Smooth muscle cell (in vitro differentiated cells): ENCODE measurements around the gene LPXN. TPM values are rescaled to one million over a fixed set of nuclear protein-coding genes. Genes with fewer than 3 reads are reported as not detected.

ENCODE experiments used
- DNase-seq: peaks from one replicate; lab custom pipeline; 2025; ENCODE audit not compliant: unreplicated experiment; lab: John Stamatoyannopoulos, UW
- H2AFZ ChIP-seq: fragments of 200-600 bp; sonication (generic); 2 replicates; pipeline ENCODE4 v1.6.0; 2016; ENCODE audit warnings: antibody characterized with exemption, low read depth, mild to moderate bottlenecking
- H3F3A ChIP-seq: fragments of 200-600 bp; sonication (generic); 2 replicates; pipeline ENCODE4 v1.6.0; 2017; ENCODE audit warnings: antibody characterized with exemption, low read depth
- H3K27ac ChIP-seq: fragments of 200-600 bp; sonication (generic); 2 replicates; pipeline ENCODE4 v1.5.1; 2016; ENCODE audit warnings: low read depth, mild to moderate bottlenecking
- H3K27me3 ChIP-seq: fragments of 200-600 bp; sonication (generic); 2 replicates; pipeline ENCODE4 v1.6.1; 2016; ENCODE audit warnings: low read depth, mild to moderate bottlenecking
- H3K36me3 ChIP-seq: fragments of 200-600 bp; sonication (generic); 2 replicates; pipeline ENCODE4 v1.5.1; 2016; ENCODE audit warnings: low read depth
- H3K4me1 ChIP-seq: fragments of 200-600 bp; sonication (generic); 2 replicates; pipeline ENCODE4 v1.5.1; 2016; ENCODE audit warnings: low read depth
- H3K4me2 ChIP-seq: fragments of 200-600 bp; sonication (generic); 2 replicates; pipeline ENCODE4 v1.6.0; 2016; ENCODE audit warnings: mild to moderate bottlenecking
- H3K4me3 ChIP-seq: fragments of 200-600 bp; sonication (generic); 2 replicates; pipeline ENCODE4 v1.5.1; 2016; ENCODE audit warnings: mild to moderate bottlenecking
- H3K79me2 ChIP-seq: fragments of 200-600 bp; sonication (generic); 2 replicates; pipeline ENCODE4 v1.6.0; 2016; ENCODE audit warnings: low read depth, mild to moderate bottlenecking
- H3K9ac ChIP-seq: fragments of 200-600 bp; sonication (generic); 2 replicates; pipeline ENCODE4 v1.6.0; 2016; ENCODE audit warnings: low read depth
- H3K9me3 ChIP-seq: fragments of 200-600 bp; sonication (generic); replicated peaks from 2 replicates; pipeline ENCODE4 v1.5.1; 2016; ENCODE audit warnings: low read depth
- H4K20me1 ChIP-seq: fragments of 200-600 bp; sonication (generic); 2 replicates; pipeline ENCODE4 v1.6.0; 2016; ENCODE audit warnings: low read depth
- WGBS: methylation state at CpG from one replicate; pipeline ENCODE4 v1.1.7; 2016; ENCODE audit warnings: low lambda C conversion rate; 5-methylcytosine and 5-hydroxymethylcytosine counted together
- polyA plus RNA-seq: library from polyadenylated mRNA; unstranded; fragments of >200 nt; fragmentation: Nextera tagmentation; extraction: Ambion mirVana; gene quantifications from 2 replicates; pipeline ENCODE4 v1.2.1, GENCODE V29; 2016
- total RNA-seq: library from RNA; depleted of rRNA; stranded (reverse); fragments of >200 nt; gene quantifications from 2 replicates; pipeline ENCODE4 v1.2.3, GENCODE V29; 2014
- TF ChIP-seq, protein P1 (sequence below): fragments of 200-600 bp; sonication (generic); IDR thresholded peaks from 2 replicates; pipeline ENCODE4 v1.5.1; 2017; ENCODE audit warnings: borderline replicate concordance, mild to moderate bottlenecking, antibody characterized with exemption; ENCODE audit not compliant: insufficient read depth, poor library complexity, severe bottlenecking

LPXN gene
- total and polyA plus RNA-seq, 2 experiments from 2014 or later, result 1.9 to 2.7 TPM

DNA sequence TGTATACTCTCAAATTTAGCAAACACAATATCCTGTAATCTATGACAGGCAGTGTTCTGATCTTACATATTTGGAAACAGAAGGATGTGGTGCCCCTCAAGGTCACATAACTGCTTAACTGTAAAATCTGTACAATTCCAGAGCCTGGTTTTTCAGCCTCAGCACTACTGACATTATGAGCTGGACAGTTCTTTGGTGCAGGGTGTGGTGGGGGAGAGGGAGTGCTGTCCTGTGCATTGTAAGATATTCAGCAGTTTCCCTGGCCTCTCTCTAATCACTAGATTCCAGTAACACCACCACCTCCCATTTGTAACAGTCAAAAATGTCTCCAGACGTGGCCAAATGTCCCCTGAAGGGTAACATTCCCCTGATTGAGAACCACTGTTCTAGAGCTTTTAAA is 65.9 kb downstream of the LPXN start:
- H3K27me3 ChIP-seq, result no peaks in the 10 kb centered on the region
- no peak for DNase-seq
- H3K79me2 ChIP-seq, result no peaks in the 10 kb centered on the region
- H3K9ac ChIP-seq, result no peak overlapping the region
- no peaks in the 10 kb centered on the region for H3K4me1 ChIP-seq
- 50% methylated on average over 1 of the region's 1 CpG for WGBS
- H3K4me3 ChIP-seq, result no peak overlapping the region
- no peaks in the 10 kb centered on the region for H3F3A ChIP-seq
- no peak overlapping the region for H3K4me2 ChIP-seq
- no peaks in the 10 kb centered on the region for H3K36me3 ChIP-seq
- H4K20me1 ChIP-seq, result no peaks in the 10 kb centered on the region
- no peak overlapping the region for H2AFZ ChIP-seq
- no peak overlapping the region for H3K27ac ChIP-seq
- TF ChIP-seq, protein P1, sequence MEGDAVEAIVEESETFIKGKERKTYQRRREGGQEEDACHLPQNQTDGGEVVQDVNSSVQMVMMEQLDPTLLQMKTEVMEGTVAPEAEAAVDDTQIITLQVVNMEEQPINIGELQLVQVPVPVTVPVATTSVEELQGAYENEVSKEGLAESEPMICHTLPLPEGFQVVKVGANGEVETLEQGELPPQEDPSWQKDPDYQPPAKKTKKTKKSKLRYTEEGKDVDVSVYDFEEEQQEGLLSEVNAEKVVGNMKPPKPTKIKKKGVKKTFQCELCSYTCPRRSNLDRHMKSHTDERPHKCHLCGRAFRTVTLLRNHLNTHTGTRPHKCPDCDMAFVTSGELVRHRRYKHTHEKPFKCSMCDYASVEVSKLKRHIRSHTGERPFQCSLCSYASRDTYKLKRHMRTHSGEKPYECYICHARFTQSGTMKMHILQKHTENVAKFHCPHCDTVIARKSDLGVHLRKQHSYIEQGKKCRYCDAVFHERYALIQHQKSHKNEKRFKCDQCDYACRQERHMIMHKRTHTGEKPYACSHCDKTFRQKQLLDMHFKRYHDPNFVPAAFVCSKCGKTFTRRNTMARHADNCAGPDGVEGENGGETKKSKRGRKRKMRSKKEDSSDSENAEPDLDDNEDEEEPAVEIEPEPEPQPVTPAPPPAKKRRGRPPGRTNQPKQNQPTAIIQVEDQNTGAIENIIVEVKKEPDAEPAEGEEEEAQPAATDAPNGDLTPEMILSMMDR, result no peak
- no peaks in the 10 kb centered on the region for H3K9me3 ChIP-seq

DNA sequence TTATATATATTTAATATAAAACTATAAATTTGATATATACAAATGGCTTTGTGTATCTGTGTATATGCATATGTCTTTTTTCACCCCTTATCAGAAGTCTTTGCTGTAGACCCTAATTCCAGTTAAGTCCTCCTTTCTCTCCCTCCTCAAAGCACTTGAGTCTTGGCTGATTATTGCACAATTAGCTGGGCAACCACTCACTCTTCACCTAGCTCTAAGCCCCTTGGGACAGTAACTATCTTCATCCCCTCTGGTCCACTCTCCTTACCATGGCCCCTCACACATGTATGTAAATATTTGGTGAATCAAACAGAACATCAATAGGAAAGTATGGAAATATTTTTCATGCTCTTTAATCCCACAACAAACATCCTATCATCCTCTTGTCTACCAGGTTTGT is 66.8 kb downstream of the LPXN start:
- Histone ChIP-seq H3K4me1 (no peaks in the 10 kb centered on the region), H4K20me1 (no peaks in the 10 kb centered on the region), H3F3A (no peaks in the 10 kb centered on the region), H3K4me3 (no peak overlapping the region), H3K27me3 (no peaks in the 10 kb centered on the region), H3K9me3 (no peaks in the 10 kb centered on the region), H3K27ac (no peak overlapping the region), H3K4me2 (no peak overlapping the region), H3K79me2 (no peaks in the 10 kb centered on the region), H3K36me3 (no peaks in the 10 kb centered on the region), H2AFZ (no peak overlapping the region), H3K9ac (no peak overlapping the region)
- TF ChIP-seq, protein P1, result no peak
- DNase-seq, result no peak

GRCh38 chr11:58508005-58508404 is 67.7 kb downstream of the LPXN start, which contains the start of gene OR5B21:
Gene OR5B21 (minus strand): TSS chr11:58508105. CDS start chr11:58508105, 0 bp downstream.
- Histone ChIP-seq H3K9ac (no peak within 1 kb of the TSS), H4K20me1 (no peaks in the 10 kb centered on the region), H3K27me3 (no peaks in the 10 kb centered on the region), H3K36me3 (no peaks in the 10 kb centered on the region), H3K4me1 (no peaks in the 10 kb centered on the region), H3K9me3 (no peaks in the 10 kb centered on the region), H3K27ac (no peak within 1 kb of the TSS), H3K4me3 (no peak within 1 kb of the TSS), H3K79me2 (no peaks in the 10 kb centered on the region), H3F3A (no peaks in the 10 kb centered on the region), H2AFZ (no peak within 1 kb of the TSS), H3K4me2 (no peak within 1 kb of the TSS)
- 96% methylated on average over 1 of the region's 1 CpG for WGBS
- DNase-seq, result no peak
- TF ChIP-seq, protein P1, result no peak

DNA sequence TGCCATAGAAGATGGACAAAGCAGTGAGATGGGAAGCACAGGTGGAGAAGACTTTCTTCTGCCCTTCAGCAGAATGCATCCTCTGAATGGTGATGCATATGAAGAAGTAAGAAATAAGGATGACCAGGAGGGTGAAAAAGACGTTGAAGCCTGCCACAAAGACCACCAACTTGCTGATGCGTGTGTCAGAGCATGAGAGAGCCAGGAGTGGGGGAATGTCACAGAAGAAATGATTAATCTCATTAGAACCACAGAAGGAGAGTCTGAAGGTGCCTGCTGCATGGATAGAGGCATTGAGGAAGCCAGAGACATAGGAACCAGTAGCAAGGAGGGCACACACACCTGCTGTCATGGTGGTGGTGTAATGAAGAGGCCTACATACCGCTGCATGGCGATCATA is 68.3 kb downstream of the LPXN start:
- 84% methylated on average over 4 of the region's 4 CpGs for WGBS
- Histone ChIP-seq H3K9me3 (no peaks in the 10 kb centered on the region), H3K36me3 (no peaks in the 10 kb centered on the region)

More for the DNA sequence above, 68.3 kb downstream of the LPXN start:
- Histone ChIP-seq H3K27me3 (no peaks in the 10 kb centered on the region), H3K9ac (no peak overlapping the region), H3K4me1 (no peaks in the 10 kb centered on the region), H4K20me1 (no peaks in the 10 kb centered on the region), H2AFZ (no peak overlapping the region), H3K79me2 (no peaks in the 10 kb centered on the region), H3F3A (no peaks in the 10 kb centered on the region), H3K4me2 (no peak overlapping the region), H3K4me3 (no peak overlapping the region), H3K27ac (no peak overlapping the region)
- no peak for DNase-seq
- TF ChIP-seq, protein P1, result no peak
